Measurements from ENCODE around the gene TUB. TPM values are rescaled to one million over a fixed set of nuclear protein-coding genes. Genes with fewer than 3 reads are reported as not detected.

TUB gene, protein sequence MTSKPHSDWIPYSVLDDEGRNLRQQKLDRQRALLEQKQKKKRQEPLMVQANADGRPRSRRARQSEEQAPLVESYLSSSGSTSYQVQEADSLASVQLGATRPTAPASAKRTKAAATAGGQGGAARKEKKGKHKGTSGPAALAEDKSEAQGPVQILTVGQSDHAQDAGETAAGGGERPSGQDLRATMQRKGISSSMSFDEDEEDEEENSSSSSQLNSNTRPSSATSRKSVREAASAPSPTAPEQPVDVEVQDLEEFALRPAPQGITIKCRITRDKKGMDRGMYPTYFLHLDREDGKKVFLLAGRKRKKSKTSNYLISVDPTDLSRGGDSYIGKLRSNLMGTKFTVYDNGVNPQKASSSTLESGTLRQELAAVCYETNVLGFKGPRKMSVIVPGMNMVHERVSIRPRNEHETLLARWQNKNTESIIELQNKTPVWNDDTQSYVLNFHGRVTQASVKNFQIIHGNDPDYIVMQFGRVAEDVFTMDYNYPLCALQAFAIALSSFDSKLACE
- total RNA-seq (ENCODE audit: unreplicated experiment): 2.9 TPM
- long read RNA-seq: 0 reads

DNA sequence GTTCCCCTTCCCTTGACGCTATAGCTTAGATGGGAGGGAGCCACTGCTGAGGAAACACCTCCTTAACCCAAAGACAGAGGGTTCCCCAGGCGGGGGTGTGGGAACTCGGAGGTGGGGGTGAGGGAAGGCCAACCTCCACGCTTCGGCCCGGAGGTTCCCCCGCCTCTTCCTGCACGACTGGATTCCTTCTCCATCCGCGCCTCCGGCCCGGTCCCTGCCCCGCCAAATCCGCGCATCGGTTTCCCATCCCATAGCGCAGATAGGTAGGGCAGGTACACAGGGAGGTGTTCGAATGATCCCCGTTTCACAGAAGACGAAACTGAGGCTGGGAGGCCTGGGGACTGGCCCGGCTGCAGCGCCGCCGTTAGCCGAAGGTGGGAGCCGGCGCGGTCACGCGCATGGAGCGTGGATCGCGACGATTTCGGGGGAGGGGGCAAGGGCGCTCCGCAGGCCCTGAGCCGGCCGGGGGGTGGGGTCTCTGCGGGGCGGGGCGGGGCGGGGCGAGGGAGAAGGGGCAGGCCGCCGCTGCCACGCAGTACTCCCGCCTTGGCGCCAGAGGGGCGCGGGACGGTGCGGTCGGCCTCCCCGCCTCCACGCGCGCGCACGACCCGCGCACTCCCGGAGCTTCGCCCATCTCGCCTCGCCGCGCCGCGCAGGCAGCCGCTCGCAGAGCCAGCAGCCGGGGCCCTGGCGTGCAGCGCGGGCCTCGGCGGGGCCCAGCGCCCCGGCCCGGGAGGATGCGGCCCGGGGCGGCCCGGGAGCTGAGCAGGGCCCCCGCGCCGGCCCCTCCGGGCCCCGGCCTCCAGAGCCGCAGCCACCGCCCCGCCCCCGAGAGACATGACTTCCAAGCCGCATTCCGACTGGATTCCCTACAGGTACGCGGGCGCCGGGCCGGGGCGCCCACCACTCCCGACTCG lies at the start of gene TUB:
Gene TUB (plus strand): TSS at position 538 of the 917 bp plus-strand sequence. CDS start 300 bp downstream, at position 838.
- no peaks in the 10 kb centered on the region for H3K9me3 Mint-ChIP-seq (ENCODE audit: unreplicated experiment)
- peak within 1 kb of the TSS; percentile 83 for H3K4me3 Mint-ChIP-seq (ENCODE audit: unreplicated experiment)
- peaks cover 26% of the 10 kb centered on the region for H3K27me3 Mint-ChIP-seq (ENCODE audit: unreplicated experiment)
- no peak within 1 kb of the TSS for H3K27ac Mint-ChIP-seq (ENCODE audit: unreplicated experiment)
- peak; percentile 26 for DNase-seq (ENCODE audit: low spot score)
- H3K4me1 Mint-ChIP-seq (ENCODE audit: unreplicated experiment): peaks cover 17% of the 10 kb centered on the region
- H3K36me3 Mint-ChIP-seq (ENCODE audit: low read depth, unreplicated experiment): peaks cover 4% of the 10 kb centered on the region
- TF ChIP-seq, protein P1, sequence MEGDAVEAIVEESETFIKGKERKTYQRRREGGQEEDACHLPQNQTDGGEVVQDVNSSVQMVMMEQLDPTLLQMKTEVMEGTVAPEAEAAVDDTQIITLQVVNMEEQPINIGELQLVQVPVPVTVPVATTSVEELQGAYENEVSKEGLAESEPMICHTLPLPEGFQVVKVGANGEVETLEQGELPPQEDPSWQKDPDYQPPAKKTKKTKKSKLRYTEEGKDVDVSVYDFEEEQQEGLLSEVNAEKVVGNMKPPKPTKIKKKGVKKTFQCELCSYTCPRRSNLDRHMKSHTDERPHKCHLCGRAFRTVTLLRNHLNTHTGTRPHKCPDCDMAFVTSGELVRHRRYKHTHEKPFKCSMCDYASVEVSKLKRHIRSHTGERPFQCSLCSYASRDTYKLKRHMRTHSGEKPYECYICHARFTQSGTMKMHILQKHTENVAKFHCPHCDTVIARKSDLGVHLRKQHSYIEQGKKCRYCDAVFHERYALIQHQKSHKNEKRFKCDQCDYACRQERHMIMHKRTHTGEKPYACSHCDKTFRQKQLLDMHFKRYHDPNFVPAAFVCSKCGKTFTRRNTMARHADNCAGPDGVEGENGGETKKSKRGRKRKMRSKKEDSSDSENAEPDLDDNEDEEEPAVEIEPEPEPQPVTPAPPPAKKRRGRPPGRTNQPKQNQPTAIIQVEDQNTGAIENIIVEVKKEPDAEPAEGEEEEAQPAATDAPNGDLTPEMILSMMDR (IDR thresholded peaks at IDR 0.05; ENCODE audit: unreplicated experiment): no peak

DNA sequence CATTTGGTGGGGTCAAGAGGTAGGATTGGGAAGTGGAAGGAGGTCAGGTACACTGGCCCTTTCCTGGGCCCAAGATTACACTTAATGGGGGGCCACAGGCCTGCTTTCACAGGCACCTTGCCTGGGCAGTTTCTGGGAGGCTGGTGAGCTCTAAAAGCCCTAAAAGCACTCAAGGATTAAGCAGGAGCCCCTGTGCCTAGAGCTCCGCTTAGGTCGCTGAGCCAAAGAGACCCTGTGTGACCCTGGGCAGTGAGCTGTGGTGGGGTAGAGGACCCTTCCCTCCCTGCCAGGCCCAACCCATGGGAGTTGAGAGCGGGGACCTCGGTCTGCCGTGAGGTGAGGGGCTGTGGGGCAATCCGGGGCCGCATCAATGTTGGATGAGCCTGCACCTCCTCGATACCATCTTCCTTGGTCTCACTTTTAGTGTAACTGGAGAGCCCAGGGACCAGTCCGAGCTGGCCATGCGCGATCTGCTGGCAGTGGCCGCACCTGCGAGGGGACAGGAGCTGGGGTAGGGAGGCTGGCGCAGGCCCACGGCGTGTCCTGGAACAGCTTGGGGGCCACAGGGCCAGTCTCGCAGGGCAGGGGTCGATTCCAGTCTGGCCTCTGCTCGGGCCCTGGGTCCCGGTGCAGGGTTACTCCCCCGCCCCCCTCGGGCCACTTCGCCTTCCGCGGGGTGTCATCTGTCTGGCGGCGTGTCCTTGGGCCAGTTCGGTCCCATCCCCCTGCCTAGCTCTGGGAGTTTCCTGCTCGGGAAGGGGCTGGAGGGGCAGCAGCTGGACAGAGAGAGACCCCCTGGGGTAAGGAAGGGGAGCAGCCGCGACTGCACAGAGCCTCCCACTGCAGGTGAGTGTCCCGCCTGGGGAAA lies 49.5 kb upstream of the TUB start:
- Mint-ChIP-seq H3K9me3 (ENCODE audit: unreplicated experiment) (no peaks in the 10 kb centered on the region), H3K4me1 (ENCODE audit: unreplicated experiment) (peaks cover 14% of the 10 kb centered on the region), H3K4me3 (ENCODE audit: unreplicated experiment) (no peak overlapping the region), H3K27ac (ENCODE audit: unreplicated experiment) (no peak overlapping the region), H3K36me3 (ENCODE audit: low read depth, unreplicated experiment) (no peaks in the 10 kb centered on the region), H3K27me3 (ENCODE audit: unreplicated experiment) (peaks cover 9% of the 10 kb centered on the region)
- TF ChIP-seq, protein P1 (IDR thresholded peaks at IDR 0.05; ENCODE audit: unreplicated experiment): no peak
- DNase-seq (ENCODE audit: low spot score): no peak

DNA sequence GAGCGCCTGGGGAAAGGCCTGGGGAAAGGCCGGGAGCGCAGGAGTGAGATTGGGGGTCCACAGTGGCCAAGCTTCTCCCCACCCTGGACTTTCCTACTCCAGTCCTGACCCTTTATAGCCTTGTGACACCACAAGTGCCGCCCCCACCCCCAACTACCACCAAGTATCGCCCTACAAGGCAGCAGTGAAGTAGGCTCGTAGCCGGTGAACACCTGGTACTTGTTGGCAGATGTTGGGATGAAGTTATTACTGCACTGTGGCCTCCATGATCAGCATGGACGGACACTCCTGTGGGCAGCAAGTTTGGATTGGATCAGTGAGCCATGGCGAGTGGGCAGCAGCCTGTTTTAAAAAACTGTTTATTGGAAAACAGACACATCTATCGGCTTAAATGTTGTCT lies 48.9 kb upstream of the TUB start:
- DNase-seq (ENCODE audit: low spot score): no peak
- no peak overlapping the region for H3K4me3 Mint-ChIP-seq (ENCODE audit: unreplicated experiment)
- peaks cover 20% of the 10 kb centered on the region for H3K4me1 Mint-ChIP-seq (ENCODE audit: unreplicated experiment)
- no peaks in the 10 kb centered on the region for H3K36me3 Mint-ChIP-seq (ENCODE audit: low read depth, unreplicated experiment)
- H3K27ac Mint-ChIP-seq (ENCODE audit: unreplicated experiment): no peak overlapping the region
- H3K9me3 Mint-ChIP-seq (ENCODE audit: unreplicated experiment): no peaks in the 10 kb centered on the region
- peaks cover 10% of the 10 kb centered on the region for H3K27me3 Mint-ChIP-seq (ENCODE audit: unreplicated experiment)
- TF ChIP-seq, protein P1 (IDR thresholded peaks at IDR 0.05; ENCODE audit: unreplicated experiment): no peak

DNA sequence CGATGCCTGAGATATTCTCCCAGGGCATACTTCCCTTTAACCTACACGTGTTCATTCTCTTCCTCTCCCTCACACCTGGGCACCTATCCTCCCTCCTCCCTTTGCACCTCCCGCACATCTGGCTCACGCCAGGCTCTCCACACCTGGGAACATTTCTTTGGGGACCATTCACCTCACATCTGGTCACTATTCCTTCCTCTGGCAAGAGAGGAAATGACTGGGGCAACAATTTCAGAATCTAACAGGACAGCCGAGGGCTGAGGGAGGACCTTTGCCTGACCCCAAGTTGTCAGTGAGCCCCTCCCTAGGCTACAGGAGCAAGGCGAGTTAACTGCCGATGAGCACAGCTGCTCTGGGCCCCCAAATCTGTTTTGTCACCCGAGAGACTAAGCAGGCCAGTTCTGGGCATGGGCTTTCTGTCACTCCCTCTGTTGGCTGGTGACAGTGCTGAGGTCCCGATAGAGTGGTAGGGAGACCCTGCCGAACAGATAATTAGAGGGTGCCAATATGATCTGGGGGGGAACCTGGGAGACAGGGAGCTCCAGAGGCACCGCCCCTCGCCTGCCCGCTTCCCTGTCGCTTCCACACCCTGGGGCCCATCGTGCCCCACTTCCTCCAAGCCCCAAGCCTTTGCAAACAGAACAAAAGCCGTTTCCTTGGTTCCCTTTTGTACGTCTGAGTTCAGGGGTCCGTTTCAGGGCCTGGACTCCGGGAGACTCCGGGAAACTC lies 48.3 kb upstream of the TUB start:
- TF ChIP-seq, protein P1 (IDR thresholded peaks at IDR 0.05; ENCODE audit: unreplicated experiment): no peak
- no peaks in the 10 kb centered on the region for H3K36me3 Mint-ChIP-seq (ENCODE audit: low read depth, unreplicated experiment)
- H3K4me3 Mint-ChIP-seq (ENCODE audit: unreplicated experiment): no peak overlapping the region
- no peak overlapping the region for H3K27ac Mint-ChIP-seq (ENCODE audit: unreplicated experiment)
- no peak for DNase-seq (ENCODE audit: low spot score)
- H3K9me3 Mint-ChIP-seq (ENCODE audit: unreplicated experiment): no peaks in the 10 kb centered on the region
- peaks cover 22% of the 10 kb centered on the region for H3K4me1 Mint-ChIP-seq (ENCODE audit: unreplicated experiment)
- H3K27me3 Mint-ChIP-seq (ENCODE audit: unreplicated experiment): peaks cover 14% of the 10 kb centered on the region
